GM21515 (cell line): ENCODE results near the gene ADGRG4.

Source experiments
- ATAC-seq: cut with Tn5 transposase; IDR thresholded peaks from one replicate; pipeline ENCODE4 v1.9.1; 2021; ENCODE audit not compliant: unreplicated experiment

The ADGRG4 gene

GRCh38 chrX:136457303-136457917 lies 156.6 kb downstream of the ADGRG4 start:
- ATAC-seq: no peak

- no peak for ATAC-seq
These were observed 163.8 kb downstream of the ADGRG4 start for GRCh38 chrX:136464589-136464988.
